ENCODE data around the gene ABHD17B.
"Not testable (repeated sequence)": the region's sequence is repeated elsewhere in the genome, so short reads cannot be mapped to it uniquely, and the experiment has no call there.

Gene ABHD17B

DNA sequence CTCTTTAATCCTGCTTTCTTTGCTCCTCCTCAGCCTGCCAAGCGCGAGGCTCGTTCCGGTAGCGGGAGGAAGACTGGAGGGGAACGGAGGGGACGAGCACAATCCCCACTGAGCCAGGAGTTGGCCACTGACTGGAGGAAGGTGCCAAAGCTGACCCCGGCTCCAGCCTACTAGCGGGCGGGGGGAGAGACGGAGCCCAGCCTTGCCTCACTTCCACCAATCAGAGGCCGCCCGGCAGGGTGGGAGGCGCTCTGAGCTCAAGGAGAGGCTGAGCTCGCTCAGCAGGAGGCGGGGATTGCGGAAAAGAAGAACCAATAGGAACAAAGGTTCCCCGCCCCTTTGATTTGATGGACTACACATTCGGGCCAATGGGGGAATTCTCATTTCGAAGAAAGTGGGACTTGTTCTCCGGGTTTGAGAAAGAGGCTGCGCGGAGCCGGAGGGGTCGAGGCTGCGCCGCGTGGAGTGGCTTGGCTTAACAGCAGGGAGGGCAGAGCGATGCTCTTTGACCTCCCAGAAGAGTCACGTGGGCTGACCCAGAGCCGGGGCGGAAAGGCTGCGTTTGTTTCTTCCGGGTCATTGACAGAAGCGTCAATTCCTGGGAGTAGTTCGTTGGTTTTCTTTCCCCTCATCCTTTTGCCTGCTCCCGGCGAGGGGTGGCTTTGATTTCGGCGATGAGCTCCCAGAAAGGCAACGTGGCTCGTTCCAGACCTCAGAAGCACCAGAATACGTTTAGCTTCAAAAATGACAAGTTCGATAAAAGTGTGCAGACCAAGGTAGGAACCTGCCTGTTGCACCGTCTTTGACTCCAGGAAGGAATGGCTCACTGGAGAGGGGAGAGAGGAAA, at the start of gene ABHD17B, which contains the start of gene C9orf85:
Gene ABHD17B (minus strand): TSS at position 133 of the 847 bp plus-strand sequence. CDS start 36,113 bp downstream, outside the sequence.
Gene C9orf85 (plus strand): TSS at position 579 of the 847 bp plus-strand sequence. CDS start 96 bp downstream, at position 675.
- peak; percentile 97 for DNase-seq (ENCODE audit: low read depth)

DNA sequence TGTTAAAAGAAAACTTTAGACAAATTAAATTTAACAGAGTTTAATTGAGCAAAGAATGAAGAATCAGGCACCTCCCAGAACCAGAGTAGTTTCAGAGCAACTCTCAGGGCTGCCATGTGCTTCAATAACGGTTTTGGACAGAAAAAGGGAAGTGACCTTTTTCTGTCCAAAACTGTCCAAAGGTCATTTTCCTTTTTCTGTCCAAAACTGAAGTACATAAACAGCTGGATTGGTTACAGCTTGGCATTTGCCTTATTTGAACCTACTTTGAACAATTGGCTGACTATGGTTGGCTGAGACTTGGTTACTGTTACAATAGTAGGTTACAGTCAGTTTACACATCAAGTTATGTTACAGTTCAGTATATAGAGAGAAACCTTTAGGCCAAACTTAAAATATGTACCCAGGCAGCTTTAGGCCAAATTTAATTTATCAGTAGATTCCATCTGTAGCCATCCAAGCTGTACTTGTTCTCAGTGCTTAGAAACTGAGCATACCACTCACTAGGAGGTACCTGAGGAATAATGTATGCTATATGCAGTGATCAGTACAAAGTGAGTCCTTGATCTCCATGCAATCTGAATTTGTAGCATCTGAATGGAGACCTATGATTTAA, 44.4 kb upstream of the ABHD17B start:
- no peak for DNase-seq (ENCODE audit: low read depth)

DNA sequence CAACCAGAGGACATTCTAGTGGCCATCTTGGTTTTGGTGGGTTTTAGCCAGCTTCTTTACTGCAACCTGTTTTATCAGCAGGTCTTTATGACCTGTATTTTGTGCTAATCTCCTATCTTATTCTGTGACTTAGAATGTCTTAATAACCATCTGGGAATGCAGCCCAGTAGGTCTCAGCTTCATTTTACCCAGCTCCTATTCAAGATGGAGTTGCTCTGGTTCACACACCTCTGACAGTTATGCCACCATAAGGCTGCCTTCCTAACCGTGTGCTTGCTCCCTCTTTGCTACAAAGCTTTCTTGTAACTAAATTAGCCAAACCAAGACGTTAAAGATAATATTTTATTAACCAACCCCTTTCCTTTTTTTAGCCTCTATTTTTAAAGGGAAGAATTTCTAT, 43.7 kb upstream of the ABHD17B start:
- not testable (repeated sequence) for DNase-seq (ENCODE audit: low read depth)

DNA sequence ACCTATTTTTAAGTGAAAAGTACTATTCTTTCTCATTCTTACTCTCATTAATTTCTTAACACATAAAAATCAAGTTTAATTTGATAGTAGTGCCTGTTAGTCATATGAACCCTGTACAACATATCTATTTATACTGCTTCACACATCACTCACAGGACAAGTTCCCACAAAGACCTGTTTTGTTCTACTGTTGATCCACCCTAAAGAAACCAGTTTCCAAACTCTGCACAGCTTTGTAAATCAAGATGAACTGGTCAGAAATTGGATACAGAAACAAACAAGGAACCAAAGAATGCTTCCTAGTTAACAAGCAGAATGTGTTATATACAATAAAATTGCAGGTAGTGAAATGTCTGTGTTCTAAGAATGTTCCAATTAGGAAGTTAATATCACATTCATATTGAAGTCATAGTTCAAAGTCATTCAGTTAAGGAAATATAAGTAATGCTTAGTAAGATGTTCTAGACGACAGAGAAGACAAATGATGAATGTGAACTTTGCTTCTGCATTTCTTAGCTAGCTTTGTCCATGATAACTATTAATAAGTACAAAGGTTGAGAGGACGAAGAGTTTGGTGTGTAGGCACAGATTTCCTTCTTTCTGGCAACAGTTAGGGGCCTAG, 33.9 kb upstream of the ABHD17B start:
- DNase-seq (ENCODE audit: low read depth): no peak

DNA sequence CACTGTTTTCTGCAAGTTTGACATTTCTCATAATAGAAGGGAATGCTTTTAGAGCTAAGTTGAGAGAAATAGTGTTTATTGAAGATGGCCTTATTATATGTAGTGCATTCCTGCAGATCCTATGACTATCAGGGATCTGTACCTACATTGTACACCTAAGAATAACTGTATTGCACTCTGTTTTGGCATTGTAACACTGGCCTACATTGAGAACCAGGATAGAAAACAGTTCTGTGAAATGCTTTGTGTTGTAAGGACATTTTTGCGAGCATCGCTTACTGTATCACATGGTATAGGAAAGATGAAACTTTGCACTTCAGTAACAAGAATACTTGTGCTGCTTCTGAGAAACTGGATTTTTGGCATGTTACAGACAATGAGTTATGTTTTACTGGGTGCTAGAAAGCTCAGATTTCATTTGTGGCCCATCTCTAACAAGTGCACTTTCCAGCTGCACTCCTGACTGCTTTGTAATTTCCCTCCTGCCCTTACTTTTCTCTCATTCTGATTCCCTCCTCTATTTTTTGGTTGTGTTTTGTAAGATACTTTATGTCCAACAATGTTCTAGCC, 31.1 kb upstream of the ABHD17B start:
- DNase-seq (ENCODE audit: low read depth): no peak

DNA sequence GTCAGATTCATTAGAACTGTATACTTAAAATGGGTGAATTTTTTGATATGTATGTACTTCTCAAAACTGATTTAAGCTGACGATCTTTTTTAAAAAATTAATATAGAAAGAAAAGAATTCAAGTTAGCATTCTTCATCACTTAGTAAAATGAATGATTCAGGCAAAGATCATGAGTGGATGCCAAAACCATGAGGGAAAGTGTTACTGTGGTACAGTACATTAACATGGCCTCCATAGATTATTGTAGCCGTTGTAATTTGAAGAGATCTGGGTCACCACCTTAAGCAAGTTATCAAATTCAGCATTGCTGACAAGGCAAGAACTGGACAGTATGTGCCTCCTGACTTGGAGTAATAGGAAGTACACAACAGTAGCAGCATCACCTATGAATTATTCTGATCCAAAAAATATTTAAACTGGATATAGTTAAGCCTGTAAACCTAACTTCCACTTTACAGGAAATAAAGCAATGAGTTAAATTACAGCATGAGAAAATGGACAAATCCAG, 30.1 kb upstream of the ABHD17B start:
- DNase-seq (ENCODE audit: low read depth): no peak

DNA sequence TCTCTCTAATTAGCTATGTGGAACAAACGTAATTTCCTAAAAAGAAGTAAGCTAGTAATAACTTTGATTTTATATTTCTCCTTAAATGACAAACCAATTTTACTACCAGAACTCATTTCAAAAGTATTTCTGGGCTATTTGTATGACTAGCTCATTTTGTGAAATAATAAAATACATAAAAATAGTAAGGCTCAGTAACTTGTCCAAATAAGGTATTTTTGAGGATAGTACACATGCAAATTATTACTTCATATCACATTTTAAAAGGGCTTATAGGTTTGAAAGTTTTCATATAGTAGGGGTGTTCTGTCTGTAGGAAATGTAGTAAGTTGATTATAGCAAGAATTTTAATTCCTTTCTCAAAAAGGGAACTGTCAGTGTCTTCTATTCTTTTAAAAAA, 26.9 kb upstream of the ABHD17B start:
- DNase-seq (ENCODE audit: low read depth): no peak

DNA sequence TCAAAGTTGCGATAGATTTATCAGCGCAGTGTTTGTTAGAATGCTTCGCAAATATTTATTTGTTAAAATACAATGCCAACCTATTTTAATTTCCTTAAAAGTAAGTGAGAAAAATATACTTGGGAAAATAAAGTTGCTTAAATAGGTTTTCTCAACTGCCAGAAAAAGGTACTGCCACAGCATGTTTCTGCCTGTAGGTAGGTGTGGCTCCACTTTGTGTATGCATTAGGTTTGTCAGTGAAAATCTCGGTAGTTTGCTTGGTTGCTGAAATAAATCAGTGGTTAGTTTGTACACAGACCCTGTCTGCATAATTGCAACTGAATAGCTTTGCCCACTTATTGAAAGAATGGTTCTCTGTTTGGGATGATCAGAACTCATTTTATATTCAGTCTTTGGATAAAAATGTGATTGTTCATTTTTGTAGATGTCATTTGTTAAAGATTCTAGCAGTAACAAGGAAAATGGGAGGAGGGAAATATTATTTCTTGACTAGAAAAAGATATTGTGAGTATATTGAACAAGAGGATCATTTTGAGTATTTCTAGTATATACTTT, 26.2 kb upstream of the ABHD17B start:
- DNase-seq (ENCODE audit: low read depth): no peak

DNA sequence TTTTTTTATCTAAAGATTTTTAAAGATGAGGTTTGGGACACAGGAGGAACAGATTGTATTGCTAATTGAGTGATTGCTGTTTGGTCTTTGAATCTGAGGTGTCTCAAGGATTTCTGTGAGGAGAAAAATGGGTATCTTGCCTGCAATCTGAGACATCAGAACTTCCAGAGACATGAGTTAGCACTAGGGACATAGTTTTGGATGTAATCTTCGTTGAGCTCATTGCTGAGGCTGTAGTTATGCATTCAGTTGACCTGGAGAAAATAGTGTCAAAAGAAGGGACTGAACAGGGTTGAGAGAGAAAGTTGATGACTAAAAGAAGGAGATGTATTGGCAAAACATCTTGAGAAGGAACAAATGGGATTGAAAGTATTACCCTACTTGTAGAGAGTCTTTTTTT, 25.1 kb upstream of the ABHD17B start:
- no peak for DNase-seq (ENCODE audit: low read depth)

DNA sequence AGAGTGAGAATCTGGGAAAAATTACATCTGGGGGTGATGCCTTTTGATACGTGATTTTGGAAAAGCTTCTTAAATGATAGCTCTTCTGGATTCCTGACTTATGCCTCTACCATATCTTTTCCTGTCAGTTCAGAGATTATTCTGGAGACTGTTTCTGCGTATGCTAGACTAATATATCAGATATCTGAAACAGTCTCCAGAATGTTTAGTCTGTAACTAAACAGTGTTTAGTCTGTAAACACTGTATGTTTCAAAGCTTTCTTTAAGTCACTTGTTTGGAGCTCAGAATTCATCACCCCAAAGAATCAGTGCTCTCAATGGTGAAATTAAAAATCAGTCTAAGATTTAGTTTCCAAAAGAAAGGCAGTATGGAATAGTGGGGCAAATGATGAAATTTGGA, 20.2 kb upstream of the ABHD17B start:
- DNase-seq (ENCODE audit: low read depth): no peak

DNA sequence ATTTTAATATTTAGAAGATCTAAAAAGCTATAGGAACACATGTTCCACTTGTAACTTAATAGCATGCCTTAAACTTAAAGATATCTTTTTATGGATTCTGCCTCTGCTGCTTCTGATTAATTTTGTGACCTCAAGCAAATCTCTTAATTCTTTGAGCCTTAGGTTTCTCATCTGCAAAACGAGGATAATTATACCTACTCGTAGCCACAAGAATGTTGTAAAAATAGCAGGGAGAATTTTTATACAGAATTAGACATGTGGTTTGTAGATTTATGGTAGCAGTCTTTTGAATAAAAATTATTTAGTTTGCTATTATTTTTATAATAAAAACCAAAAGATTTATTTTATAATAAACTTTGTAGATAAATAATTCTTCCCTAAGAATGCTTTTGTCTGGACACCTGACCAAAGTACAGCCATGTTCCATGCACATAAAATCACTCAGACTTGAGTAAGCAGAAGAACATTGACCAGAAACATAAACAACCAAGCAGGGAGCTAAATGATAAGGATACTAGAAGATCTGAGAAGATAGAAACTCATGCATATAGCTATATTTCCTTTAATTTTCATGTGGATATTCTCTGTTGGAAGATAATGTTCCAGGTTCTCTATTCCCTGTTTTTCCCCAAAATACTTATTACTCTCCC, 18.9 kb upstream of the ABHD17B start:
- DNase-seq (ENCODE audit: low read depth): no peak

DNA sequence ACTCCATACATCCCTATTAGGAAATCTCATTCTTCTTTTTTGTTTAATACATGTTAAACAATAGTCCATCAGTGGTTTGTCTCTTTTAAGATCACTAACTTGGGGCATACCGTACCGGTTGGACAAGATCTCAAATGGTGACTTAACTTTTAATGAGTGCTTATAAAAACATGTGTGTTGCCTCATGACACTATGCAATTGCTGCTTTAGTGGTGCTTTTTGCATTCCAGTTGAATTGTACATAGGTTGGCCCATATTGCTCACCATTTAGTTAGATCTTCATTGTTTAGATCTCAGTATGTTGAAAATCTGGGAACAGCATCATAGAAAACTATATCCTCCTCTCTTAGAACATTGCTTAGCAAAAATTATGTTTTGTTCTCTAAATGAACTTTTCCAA, 18.2 kb upstream of the ABHD17B start:
- no peak for DNase-seq (ENCODE audit: low read depth)

DNA sequence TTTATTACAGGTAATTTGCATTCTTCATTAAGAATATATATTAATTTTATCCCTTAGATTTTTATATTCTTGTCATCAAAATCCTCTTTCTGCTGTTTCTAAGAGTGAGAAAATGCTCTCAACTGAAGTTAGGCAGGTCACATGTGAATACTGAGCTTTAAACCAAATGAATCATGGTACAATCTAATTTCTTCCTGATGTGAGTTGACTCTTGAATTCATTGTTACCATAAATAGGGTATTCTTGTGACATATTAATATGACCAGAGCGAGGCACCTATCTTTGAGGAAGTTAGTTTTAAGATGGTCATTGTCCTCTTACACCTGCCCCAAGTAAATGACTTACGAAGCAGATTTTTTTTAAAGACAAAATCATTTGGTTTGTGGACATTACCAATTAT, 17.8 kb upstream of the ABHD17B start:
- DNase-seq (ENCODE audit: low read depth): no peak

DNA sequence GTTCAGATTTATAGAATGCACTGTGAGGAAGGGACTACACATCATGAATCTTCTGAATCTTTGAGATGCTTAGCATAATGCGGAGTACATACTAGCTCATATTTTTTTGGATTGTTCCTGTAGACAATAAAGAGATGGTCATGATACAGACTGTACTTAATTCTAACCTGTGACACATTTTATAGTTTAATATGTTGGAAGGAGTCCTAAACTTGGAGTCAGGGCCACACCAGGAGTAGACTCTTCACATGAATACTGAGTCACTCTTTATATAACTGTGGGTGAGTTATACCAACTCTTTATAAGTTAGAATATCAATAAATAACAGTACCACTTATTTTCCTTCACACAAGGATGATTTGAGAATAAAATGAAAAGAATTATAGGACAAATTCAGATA, 17.4 kb upstream of the ABHD17B start:
- DNase-seq (ENCODE audit: low read depth): no peak

DNA sequence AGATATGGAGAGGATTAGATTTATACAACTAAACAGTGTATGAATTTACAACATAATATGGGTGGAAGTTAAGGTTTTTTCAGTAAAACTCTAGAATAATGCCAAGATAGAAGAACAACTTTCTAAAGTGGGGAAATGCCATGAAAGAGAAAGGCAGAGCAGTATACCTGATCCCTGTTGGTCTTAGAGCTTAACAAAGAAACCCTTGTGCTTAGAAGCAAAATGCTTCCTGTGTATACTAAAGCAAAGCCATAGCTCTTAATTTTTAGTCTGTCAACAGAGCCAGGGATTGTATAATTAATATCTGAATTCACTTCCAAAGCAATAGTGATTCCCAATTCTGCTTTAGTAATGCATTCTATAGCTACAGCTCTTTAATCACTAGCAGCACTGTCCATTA, 14.8 kb upstream of the ABHD17B start:
- DNase-seq (ENCODE audit: low read depth): no peak

DNA sequence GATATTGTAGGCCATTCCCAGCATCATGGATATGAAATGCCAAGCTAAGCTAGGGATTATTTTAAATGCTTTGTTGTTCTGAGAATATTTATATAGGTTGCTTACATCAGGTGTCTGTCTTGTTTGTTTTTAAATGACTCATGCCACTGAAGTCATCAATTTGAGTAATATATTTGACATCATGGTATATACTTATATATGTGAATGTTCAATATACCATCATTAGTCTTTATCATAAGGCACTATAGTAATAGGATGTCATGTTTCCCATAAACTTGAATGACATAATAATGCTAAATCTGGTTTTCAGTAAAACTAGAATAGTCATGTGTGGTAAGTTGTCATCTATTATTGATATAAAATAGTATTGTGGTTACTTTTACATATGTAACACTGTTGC, 13.6 kb upstream of the ABHD17B start:
- DNase-seq (ENCODE audit: low read depth): no peak

DNA sequence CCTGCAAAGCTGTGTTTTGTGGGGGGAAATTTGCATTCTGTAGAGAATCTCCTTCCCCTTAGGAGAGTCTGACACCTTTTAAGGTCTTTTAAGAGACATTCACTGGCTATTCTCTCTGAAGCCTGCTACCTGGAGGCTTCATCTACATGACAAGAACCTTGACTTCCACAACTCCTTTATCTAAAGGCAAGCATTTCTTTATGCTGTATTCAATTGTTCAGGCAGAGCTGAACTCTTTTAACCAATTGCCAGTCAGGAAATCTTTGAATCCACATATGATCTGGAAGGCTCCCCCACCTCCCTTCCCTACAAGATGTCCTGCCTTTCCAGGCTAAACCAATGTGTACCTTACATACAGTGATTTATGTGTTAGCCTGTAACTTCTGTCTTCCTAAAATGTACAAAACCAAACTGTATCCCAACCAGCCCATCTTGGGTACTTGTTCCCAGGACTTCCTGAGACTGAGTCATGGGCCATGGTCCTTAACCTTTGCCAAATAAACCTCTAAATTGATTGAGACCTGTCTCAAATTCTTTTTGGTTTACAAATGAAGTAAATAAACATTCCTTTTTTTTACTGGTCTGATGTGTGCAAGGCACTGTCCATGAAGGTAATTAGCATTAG, 10.3 kb upstream of the ABHD17B start:
- no peak for DNase-seq (ENCODE audit: low read depth)

DNA sequence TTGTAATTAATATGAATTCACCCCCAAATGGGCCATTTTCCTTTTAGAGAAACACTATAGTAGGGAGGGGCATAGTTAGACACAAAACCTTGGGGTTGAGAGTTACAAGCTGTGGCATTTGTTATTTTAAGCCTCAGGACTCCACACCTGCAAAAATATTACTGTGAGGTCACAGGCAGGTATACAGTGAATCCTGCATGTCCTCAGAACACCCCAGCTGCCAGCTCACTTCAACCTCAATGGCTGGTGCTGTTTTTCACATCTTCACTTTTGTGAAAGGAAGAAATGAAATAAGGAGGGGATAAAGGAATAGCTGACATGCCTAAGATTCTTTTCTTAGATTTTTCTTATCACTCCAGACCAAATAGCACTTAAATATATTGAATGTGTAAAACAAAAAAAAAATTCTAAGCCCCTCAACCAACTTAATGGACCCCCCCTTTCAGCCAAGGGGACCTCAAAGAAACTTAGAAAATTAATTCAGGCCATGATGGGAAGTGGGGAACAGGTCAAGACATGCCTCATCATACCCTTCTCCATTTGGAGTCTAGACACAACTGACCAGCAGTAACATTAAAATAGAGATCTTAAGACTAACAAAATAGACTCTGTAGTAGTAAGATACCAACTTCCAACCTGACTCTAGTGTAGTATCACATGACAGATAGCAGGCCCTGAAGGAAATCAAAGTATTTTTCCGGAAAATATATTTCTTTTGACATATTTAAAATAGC, 9.6 kb upstream of the ABHD17B start:
- DNase-seq (ENCODE audit: low read depth): no peak

DNA sequence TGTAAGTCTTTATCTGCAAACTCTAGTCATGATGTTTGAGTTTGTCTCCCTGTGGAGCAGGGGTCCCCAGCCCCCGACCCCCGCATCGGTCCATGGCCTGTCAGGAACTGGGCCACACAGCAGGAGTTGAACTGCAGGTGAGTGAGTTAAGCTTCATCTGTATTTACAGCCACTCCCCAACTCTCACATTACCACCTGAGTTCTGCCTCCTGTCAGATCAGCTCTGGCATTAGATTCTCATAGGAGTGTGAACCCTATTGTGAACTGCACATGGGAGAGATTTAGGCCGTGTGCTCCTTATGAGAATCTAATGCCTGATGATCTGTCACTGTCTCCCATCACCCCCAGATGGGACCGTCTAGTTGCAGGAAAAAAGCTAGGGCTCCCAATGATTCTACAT, 7.4 kb upstream of the ABHD17B start:
- no peak for DNase-seq (ENCODE audit: low read depth)

DNA sequence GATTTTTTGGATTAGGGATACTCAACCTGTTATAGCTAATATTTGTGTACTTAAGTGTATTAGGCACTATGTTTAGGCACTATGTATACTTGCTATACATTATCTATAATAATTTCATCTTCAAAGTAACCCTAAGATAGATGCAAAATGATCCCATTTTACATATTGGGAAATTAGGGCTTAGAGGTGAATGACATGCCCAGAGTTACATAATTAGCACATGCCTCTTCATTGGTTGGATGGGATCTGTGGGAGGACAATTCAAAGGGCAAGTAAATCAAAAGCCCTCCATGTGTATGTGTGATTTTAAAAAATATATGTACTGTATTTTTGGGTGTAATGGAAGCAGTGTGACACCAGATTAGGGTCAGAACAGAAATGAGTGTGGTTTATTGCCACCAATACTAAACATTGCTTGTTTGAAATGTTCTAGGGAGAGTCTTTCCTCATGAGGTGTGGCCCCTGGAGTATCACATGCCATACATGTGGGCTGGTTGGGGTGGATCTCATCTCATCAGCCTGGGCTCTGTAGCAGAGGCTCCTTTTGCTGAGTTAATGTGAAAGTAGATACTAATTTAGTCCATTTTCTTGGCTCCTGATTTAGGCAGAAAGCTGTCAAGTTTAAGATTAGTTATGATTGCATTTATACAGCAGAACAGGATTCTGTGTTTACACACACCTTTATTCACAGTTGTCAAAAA, 6.0 kb upstream of the ABHD17B start:
- DNase-seq (ENCODE audit: low read depth): no peak
